GM10266 (cell line): ENCODE measurements around the gene CACNA1C.
"Not testable (repeated sequence)": the region's sequence is repeated elsewhere in the genome, so short reads cannot be mapped to it uniquely, and the experiment has no call there.

ENCODE experiments used
- DNase-seq: peaks from one replicate; pipeline ENCODE4 v3.0.0; 2012; ENCODE audit errors: extremely low spot score
- CTCF ChIP-seq: IDR thresholded peaks from 2 replicates; pipeline ENCODE4 v1.5.1; 2012; ENCODE audit warnings: mild to moderate bottlenecking, low read depth; ENCODE audit not compliant: control insufficient read depth, insufficient read depth; ENCODE audit errors: missing control alignments

CACNA1C gene

GRCh38 chr12:2679816-2680675 is 627.3 kb downstream of the CACNA1C start:
- no peak for TF ChIP-seq CTCF
- no peak for DNase-seq

GRCh38 chr12:2680676-2681039 is 627.9 kb downstream of the CACNA1C start:
- TF ChIP-seq CTCF, result no peak
- DNase-seq, result no peak

- TF ChIP-seq CTCF, result no peak
Observed at GRCh38 chr12:2681450-2682205, 628.8 kb downstream of the CACNA1C start.

GRCh38 chr12:2682296-2683251 is 629.8 kb downstream of the CACNA1C start:
- DNase-seq, result no peak
- TF ChIP-seq CTCF, result peak; percentile 39

More at GRCh38 chr12:2681450-2682205, 628.8 kb downstream of the CACNA1C start:
- no peak for DNase-seq

GRCh38 chr12:2683283-2684025 is 630.7 kb downstream of the CACNA1C start:
- no peak for TF ChIP-seq CTCF
- no peak for DNase-seq

- not testable (repeated sequence) for DNase-seq
Observed at GRCh38 chr12:2684026-2684325, 631.2 kb downstream of the CACNA1C start.

GRCh38 chr12:2685620-2686279 is 633.0 kb downstream of the CACNA1C start:
- not testable (repeated sequence) for DNase-seq
